Fibroblast of mammary gland (primary cell): ENCODE measurements around the gene HIVEP3.

ENCODE experiments used
- DNase-seq: peaks from one replicate; pipeline ENCODE4 v3.0.0-alpha.2; 2010; ENCODE audit warnings: low read depth
- H3K4me3 ChIP-seq: 2 replicates; pipeline ENCODE4 v1.5.1; 2011; ENCODE audit warnings: low read depth, mild to moderate bottlenecking, low read length, moderate library complexity; ENCODE audit not compliant: control insufficient read depth
- CTCF ChIP-seq: conservative IDR thresholded peaks from 2 replicates; pipeline ENCODE4 v1.5.1; 2011; ENCODE audit warnings: low read depth, low read length, inconsistent platforms; ENCODE audit not compliant: control insufficient read depth, insufficient read depth

HIVEP3 gene

GRCh38 chr1:41670217-41670957, 248.3 kb downstream of the HIVEP3 start:
- no peak for TF ChIP-seq CTCF
- DNase-seq: peak; percentile 76
- no peak overlapping the region for H3K4me3 ChIP-seq

DNA sequence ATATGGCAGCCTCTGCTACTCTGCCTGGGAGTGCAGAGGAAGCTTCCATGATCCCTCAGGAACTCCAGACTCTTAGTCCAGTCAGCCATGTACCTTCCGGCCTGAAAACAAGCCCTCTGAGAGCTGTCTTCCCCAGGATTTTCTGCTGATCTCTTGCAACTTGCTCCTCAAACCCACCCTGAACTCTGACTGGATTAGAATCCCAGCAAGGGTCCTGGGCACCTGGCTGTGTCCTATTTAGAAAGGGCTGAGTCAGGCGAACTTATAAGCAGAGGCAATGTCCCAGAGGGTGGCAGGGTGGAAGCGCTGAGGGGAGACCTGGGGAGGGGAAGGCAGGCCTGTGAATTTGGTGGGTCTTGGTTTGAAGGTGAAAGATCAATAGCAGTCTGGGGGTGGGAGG, 249.8 kb downstream of the HIVEP3 start:
- H3K4me3 ChIP-seq: no peak overlapping the region
- DNase-seq: no peak
- TF ChIP-seq CTCF: no peak

DNA sequence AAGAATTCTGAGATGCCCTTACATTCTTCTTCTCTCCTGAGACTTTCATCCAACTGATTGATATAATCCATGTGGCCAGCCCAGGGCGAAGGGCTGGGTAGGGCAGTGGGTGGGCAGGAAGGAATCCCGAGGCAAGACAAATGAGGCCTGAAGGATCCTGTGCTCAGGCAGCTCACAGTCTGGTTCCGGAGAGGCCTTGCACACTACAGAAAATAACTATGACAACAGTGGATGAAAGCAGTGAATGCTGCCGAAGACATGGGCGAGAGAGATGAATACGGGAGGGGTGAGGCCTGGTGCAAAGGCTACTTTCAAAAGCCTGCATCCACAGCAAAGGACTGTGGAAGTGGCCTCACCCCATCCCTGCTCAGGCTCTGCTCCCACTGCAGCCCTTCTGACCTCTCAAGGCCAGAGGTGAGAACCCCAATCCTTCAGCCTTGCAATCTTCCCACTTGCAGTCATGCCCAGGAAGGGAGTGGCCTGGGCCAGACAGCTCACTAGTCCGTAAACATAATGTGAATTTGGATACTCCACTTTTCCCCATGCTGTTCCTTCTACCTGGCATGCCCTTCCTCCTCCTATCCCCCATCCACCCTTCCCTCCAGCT, 250.6 kb downstream of the HIVEP3 start:
- no peak for TF ChIP-seq CTCF
- no peak overlapping the region for H3K4me3 ChIP-seq
- DNase-seq: no peak

DNA sequence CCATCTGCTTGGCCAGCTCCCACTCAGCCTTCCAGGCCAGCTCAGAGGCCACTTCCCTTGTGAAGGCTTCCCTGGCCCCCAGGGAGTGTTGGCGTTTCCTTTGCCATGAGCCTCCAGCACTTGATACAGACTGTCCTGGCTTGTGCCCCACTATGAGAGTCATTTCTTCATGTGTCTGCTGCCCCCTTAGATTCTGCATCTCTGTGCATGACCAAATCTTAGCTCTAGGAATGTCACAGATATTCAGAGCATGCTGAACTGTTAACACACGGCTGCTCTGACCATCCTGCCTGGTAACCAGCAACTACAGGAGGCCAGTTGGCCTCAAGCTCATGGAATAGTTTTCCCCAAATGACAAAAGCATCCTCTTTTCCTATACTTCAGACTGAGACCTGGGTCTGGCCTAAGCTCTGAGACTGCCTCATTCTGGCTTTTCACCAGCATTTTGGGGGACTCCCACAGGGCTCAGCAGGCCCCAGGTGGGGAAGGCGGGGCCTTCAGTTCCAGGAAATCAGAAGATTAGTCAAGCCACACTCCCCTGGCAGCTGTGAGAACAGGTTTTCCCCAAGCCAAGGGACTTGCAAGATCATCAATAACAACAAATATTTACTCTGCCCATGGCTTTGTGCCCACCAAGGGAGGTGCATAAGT, 251.6 kb downstream of the HIVEP3 start:
- no peak overlapping the region for H3K4me3 ChIP-seq
- peak; percentile 53 for DNase-seq
- TF ChIP-seq CTCF: no peak

- no peak overlapping the region for H3K4me3 ChIP-seq
- no peak for TF ChIP-seq CTCF
- no peak for DNase-seq
Observed at GRCh38 chr1:41665962-41666917, 252.5 kb downstream of the HIVEP3 start.
